ENCODE measurements around the gene PPT2. TPM values are rescaled to one million over a fixed set of nuclear protein-coding genes. Genes with fewer than 3 reads are reported as not detected.
A peak's percentile ranks its signal among the peaks of the same experiment; 100 is the strongest.

The PPT2 gene
- polyA plus RNA-seq, 1 experiment: 31.9 TPM

- Histone ChIP-seq H3K36me3 (ENCODE audit: control insufficient read depth, insufficient read depth, low read length) (no peaks in the 10 kb centered on the region), H3K4me3 (ENCODE audit: low read depth, low read length) (no peak overlapping the region), H3K27me3 (ENCODE audit: control insufficient read depth, insufficient read depth, low read length) (peaks cover 4% of the 10 kb centered on the region)
- DNase-seq (ENCODE audit: low read depth): no peak
- TF ChIP-seq CTCF (IDR thresholded peaks at IDR 0.05; ENCODE audit: insufficient read depth, low read depth, low read length): no peak
- ChIA-PET POLR2A (no interaction called here), CTCF (interaction anchor here (1.0 to 2.1 kb wide), 6 partner anchors 8 to 61 kb away, joined by 3 to 16 read pairs (median 6); no protein-coding TSS in a partner anchor)
Observed at GRCh38 chr6:32108727-32109113, 45.2 kb upstream of the PPT2 start.

- TF ChIP-seq CTCF (IDR thresholded peaks at IDR 0.05; ENCODE audit: insufficient read depth, low read depth, low read length): no peak
- no peaks in the 10 kb centered on the region for H3K36me3 ChIP-seq (ENCODE audit: control insufficient read depth, insufficient read depth, low read length)
- no peak for DNase-seq (ENCODE audit: low read depth)
- ChIA-PET POLR2A (no interaction called here), CTCF (no interaction called here)
- peaks cover 4% of the 10 kb centered on the region for H3K27me3 ChIP-seq (ENCODE audit: control insufficient read depth, insufficient read depth, low read length)
- 0 out of 2 replicates have a peak within 1 kb of the TSS, but pooled peaks have one; percentile 3 for H3K4me3 ChIP-seq (ENCODE audit: low read depth, low read length)
Observed at GRCh38 chr6:32109114-32109764, 44.7 kb upstream of the PPT2 start, which contains the start of gene TNXB. Gene TNXB, minus strand, starts transcription at chr6:32109338. Its CDS starts 11,140 bp downstream, at chr6:32098198.

DNA sequence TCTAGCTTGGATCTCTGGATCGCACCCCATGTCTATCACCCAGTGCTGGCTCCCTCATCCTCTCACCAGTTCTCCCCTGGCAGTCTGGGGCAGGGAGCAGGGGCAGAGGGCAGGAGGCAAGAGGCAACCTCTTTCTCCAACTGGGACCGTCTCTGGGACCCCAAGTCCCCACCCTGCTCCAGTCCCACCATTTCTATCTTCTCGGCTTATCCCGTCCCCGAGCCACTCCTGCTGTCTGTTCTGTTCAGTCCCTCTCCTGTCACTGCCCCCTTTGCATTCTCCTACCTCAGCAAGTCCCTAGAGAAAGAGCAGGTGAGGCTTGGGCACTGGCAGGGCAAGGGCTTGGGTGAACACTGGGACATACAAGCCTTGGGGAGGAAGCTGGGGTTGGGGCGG, 44.2 kb upstream of the PPT2 start:
- Histone ChIP-seq H3K27me3 (ENCODE audit: control insufficient read depth, insufficient read depth, low read length) (peaks cover 4% of the 10 kb centered on the region), H3K4me3 (ENCODE audit: low read depth, low read length) (no peak overlapping the region), H3K36me3 (ENCODE audit: control insufficient read depth, insufficient read depth, low read length) (no peaks in the 10 kb centered on the region)
- TF ChIP-seq CTCF (IDR thresholded peaks at IDR 0.05; ENCODE audit: insufficient read depth, low read depth, low read length): no peak
- DNase-seq (ENCODE audit: low read depth): no peak
- ChIA-PET CTCF (interaction anchor here (1.3 kb wide), 1 partner anchor 9 kb away, joined by 6 read pairs; no protein-coding TSS in a partner anchor), POLR2A (no interaction called here)

DNA sequence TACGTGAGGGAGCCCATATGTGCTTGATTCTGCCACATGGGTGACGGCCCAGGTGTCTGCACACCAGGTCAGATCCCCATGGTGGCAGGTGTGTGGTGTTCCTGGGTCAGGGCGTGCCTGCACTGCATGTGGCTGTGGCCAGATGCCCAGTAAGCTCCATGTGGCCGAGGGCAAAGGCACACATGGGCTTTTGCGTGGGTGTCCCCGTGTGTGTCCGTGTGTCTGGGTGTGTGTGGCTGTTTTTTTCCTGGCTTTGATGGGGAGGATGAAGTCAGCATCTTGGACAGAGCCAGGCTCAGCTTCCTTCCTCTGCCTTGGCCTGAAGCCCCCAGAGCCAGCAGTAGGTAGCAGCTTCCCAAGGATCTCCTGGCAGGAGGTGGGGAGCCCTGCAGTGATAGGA, 43.3 kb upstream of the PPT2 start:
- Histone ChIP-seq H3K4me3 (ENCODE audit: low read depth, low read length) (no peak overlapping the region), H3K27me3 (ENCODE audit: control insufficient read depth, insufficient read depth, low read length) (peaks cover 4% of the 10 kb centered on the region), H3K36me3 (ENCODE audit: control insufficient read depth, insufficient read depth, low read length) (no peaks in the 10 kb centered on the region)
- POLR2A ChIA-PET: interaction anchor here (0.6 kb wide), 1 partner anchor 47 kb away, joined by 3 read pairs; no protein-coding TSS in a partner anchor
- CTCF ChIA-PET: interaction anchor here (0.6 to 2.0 kb wide), 3 partner anchors 8 to 23 kb away, joined by 3 to 7 read pairs (median 6); no protein-coding TSS in a partner anchor
- DNase-seq (ENCODE audit: low read depth): no peak
- no peak for TF ChIP-seq CTCF (IDR thresholded peaks at IDR 0.05; ENCODE audit: insufficient read depth, low read depth, low read length)

DNA sequence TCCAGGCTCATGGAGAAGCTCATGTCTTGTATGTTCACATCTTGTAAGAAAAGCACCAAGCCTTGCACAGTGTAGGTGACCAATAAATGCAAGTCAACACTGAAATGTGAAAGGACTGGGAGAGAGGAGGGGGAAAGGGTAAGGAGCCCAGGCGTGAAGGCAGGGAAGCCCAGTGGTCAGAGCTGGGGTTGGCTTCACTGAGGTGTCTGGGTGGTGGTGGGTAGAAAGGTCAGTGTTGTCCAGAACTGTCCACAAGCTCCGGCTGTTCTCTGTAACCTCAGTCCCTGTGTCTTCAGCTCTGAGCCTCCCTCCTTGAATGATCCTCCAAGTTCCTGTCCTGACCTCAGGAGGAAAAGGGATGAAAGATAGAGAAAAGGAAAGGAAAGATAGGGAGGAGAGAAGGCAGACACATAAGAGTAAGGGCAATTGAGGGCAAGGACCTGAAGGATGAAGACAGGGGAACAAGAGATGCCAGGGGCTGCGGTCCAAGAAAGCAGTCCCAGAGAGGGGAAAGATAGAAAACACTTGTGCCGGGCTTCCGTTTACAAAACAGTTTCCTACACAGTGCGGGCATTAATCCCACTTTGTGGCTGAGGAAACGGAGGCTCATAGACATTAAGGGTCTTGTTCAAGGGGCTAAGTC, 42.4 kb upstream of the PPT2 start:
- TF ChIP-seq CTCF (IDR thresholded peaks at IDR 0.05; ENCODE audit: insufficient read depth, low read depth, low read length): no peak
- Histone ChIP-seq H3K4me3 (ENCODE audit: low read depth, low read length) (no peak overlapping the region), H3K36me3 (ENCODE audit: control insufficient read depth, insufficient read depth, low read length) (peaks cover 4% of the 10 kb centered on the region), H3K27me3 (ENCODE audit: control insufficient read depth, insufficient read depth, low read length) (peaks cover 4% of the 10 kb centered on the region)
- ChIA-PET CTCF (interaction anchor here (1.3 to 2.0 kb wide), 2 partner anchors 7 to 24 kb away, joined by 6 to 7 read pairs; no protein-coding TSS in a partner anchor), POLR2A (interaction anchor here (0.6 kb wide), 1 partner anchor 48 kb away, joined by 3 read pairs; no protein-coding TSS in a partner anchor)
- no peak for DNase-seq (ENCODE audit: low read depth)
